Activated CD4-positive, alpha-beta T cell treated with anti-CD3 and anti-CD28 coated beads, Interleukin-10, Interleukin-2, amounts not matched to agents 100 ng/mL and 50 ng/mL, durations not matched to agents 16 hours and 8 hours (primary cell): ENCODE data around the gene RGS6.
"Not testable (repeated sequence)": the region's sequence is repeated elsewhere in the genome, so short reads cannot be mapped to it uniquely, and the experiment has no call there.

Experiments used
- DNase-seq: peaks from one replicate; pipeline ENCODE4 v3.0.0-alpha.2; 2020

RGS6 gene

GRCh38 chr14:71932229-71932981, at the start of gene RGS6:
RGS6 (plus strand) TSS chr14:71932429.
- peak; percentile 46 for DNase-seq

- DNase-seq: no peak
These were observed 49.1 kb upstream of the RGS6 start for GRCh38 chr14:71883094-71883493.

DNA sequence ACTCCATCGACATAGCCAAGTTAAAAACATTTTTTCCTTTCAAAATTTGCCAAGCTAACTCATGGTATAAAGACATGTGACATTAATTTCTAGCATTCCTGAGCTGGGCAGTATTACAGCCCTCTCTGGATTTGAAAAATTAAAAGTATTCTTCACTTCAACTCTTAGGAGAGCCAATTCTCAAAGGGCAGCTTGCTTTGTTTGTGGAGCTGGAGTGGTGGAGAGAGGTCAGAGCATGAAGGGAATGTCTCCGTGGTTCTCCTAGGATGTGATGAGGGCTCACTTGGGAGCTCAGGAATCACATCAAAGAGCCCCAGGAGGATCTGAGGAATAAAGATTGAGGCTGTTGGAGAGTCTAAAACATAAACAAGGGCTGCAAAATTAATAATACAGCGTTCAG, 46.9 kb upstream of the RGS6 start:
- no peak for DNase-seq

GRCh38 chr14:71887802-71888201, 44.4 kb upstream of the RGS6 start:
- DNase-seq: not testable (repeated sequence)

DNA sequence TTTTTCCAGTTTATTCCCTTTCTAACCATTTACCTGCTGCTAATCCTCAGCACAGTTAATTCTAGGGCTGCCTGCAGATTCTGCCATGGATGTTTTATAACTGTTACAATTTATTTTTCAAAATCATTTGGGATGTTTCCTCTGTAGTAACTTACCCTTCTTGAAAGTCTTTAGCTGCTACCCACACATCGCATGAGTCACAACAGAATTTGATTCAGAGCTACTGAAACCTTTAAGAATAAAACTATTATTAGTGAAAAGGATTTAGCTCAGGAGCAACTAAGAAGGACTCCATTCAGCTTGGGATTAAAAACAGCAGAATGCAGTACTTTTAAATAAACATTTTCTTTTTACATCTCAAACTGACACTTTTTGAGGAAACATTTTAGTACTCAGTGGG, 41.7 kb upstream of the RGS6 start:
- DNase-seq: no peak

DNA sequence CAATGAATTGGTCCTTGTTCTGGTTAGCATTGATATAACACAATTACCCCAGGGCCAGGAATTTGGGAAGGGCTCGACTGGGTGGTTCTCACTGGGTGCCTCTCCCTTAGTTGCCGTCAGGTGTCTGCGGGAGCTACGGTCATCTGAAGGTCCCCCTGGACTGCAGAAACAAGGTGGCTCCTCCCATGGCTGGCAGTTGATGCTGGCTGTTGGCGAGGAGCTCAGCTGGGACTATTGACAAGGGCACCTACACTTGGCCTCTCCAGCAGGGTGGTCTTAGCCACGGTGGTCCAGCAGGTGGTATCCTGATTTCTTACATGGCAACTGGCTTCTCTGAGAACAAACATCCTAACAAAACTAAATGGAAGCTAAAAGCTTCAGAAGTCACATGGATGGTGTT, 41.0 kb upstream of the RGS6 start:
- DNase-seq: no peak

DNA sequence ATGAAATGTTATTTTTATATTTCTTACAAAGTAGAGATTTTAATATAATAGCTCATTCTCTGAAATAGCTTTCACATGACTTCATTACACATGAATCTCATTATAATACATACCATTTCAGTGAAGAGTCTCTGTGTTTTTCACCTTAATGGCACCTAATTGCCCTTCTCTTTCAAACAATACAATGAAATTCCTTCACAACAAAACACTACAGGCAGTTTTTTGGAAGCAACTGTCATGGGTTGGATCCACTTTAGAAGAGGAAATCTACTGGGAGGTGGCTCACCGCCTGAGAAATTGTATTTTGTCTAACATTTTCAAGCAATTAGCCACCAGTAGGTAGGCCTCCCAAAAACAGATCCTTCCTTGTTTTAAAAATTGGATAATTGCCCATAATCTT, 40.3 kb upstream of the RGS6 start:
- no peak for DNase-seq

GRCh38 chr14:71905031-71905430, 27.2 kb upstream of the RGS6 start:
- no peak for DNase-seq

GRCh38 chr14:71905860-71906259, 26.4 kb upstream of the RGS6 start:
- no peak for DNase-seq

- DNase-seq: no peak
These were observed 24.3 kb upstream of the RGS6 start for GRCh38 chr14:71907793-71908515.

- DNase-seq: no peak
These were observed 20.6 kb upstream of the RGS6 start for GRCh38 chr14:71911669-71912068.

- no peak for DNase-seq
These were observed 18.9 kb upstream of the RGS6 start for GRCh38 chr14:71913342-71913741.

GRCh38 chr14:71918955-71919354, 13.3 kb upstream of the RGS6 start:
- DNase-seq: no peak

DNA sequence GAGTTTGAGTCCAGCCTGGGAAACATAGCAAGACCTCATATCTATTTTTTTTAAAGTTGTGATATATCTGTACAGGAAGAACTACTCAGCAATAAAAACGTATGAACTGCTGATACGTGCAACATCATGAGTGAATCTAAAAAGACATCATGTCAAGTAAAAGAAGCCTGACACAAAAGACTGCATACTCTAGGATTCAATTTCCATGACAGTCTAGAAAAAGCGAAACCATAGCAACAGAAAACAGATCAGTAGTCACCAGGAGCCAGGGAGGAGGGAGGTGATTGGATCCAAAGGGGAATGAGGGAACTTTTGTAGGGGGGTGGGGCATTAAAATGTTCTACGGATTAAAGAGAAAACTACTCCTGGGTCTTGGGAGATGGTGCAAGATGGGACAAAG, 8.7 kb upstream of the RGS6 start:
- DNase-seq: no peak

GRCh38 chr14:71931492-71932228, 569 bp upstream of the RGS6 start:
- peak; percentile 5 for DNase-seq

- peak; percentile 23 for DNase-seq
These were observed 865 bp downstream of the RGS6 start for GRCh38 chr14:71933001-71933587.

DNA sequence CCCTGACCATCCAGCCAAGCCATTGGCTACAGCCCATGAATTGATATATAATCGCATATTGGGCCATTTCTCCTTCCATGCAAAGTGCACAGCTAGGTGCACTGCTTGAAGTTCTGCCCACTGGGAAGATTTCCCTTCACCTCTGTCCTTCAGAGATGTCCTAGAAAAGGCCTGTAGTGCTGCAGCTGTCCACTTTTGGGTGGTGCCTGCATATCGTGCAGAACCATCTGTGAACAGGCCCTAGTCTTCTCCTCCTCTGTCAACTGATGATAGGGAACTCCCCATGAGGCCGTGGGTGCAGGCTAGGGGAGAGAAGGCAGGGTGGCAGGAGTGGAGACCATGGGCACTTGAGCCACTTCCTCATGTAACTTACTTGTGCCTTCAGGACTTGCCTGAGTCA, 6.0 kb downstream of the RGS6 start:
- not testable (repeated sequence) for DNase-seq

- DNase-seq: not testable (repeated sequence)
These were observed 7.1 kb downstream of the RGS6 start for GRCh38 chr14:71939344-71939743.

DNA sequence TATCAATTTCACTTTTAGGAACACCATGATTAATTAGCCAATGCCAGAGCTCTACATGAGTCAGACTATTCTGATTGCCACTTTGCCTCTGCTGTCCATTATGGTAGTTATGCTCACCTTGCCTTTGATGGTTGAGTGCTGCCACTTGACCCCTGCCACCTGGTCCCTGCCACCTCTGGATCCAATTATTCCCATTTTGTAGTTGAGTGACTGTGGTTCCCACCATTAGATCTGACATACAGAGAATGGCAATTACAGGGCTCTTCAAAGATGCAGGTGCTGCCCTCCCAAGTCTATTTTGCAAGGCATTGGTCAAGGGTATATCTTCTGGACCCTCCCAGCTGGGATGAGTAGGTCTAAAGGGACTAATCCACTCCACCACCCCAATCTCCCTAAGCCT, 8.3 kb downstream of the RGS6 start:
- not testable (repeated sequence) for DNase-seq

DNA sequence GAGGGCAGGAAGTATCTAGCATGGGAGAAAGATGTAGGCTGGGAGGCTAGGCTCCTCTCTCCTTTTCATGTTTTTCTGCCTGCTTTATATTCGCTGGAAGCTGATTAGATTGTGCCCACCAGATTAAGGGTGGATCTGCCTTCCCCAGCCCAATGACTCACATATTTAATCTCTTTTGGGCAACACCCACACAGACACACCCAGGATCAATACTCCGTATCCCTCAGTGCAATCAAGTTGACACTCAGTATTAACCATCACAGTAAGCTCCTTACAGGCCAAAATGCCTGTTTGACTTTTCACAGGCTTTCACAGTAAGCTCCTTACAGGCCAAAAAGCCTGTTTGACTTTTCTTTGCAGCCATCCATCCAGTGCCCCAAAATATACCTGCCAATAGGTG, 9.4 kb downstream of the RGS6 start:
- DNase-seq: not testable (repeated sequence)

DNA sequence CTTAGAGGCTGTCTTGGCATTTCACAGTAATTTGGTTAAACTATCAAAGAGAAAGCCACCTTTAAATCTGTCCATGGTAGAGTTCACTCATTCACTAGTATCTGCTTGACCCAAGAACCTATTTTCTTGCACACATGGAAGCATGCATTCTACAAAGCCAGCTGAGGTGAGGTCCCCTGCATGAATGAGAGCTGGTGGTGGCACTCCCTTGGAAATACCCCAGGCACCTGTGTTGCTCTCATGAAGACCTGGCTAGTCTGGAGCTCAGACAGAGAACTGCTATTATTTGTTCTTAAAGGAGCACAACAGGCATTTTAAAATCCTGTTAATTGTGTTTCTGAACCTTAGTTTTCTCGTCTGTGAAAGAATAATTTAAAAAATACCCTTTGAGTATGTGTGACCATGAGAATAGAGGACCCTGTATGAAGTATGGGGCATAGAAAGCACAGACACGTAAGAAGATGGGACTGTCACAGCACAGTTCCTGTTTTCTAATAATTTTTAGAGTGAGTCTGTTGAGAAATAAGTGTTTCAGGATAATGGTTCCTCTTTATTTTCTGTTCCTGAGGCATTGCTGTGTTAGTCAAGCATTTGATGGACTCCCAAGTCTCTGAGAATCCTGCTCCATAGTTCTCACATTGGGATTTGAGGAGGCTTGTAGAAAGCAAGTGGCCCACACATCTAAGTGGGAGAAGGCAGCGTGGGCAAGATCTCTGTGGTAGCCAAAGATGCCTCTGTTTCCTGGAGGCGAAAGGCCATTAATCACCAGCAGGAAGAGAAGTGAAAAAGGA, 10.9 kb downstream of the RGS6 start:
- no peak for DNase-seq

- no peak for DNase-seq
These were observed 11.4 kb downstream of the RGS6 start for GRCh38 chr14:71943695-71944018.
